Astrocyte (in vitro differentiated cells and primary cell): ENCODE data around the gene TBX2. TPM values are rescaled to one million over a fixed set of nuclear protein-coding genes. Genes with fewer than 3 reads are reported as not detected.

Experiments
- DNase-seq: peaks from one replicate; pipeline ENCODE4 v3.0.0-alpha.2; 2010; ENCODE audit warnings: low read depth
- FAIRE-seq: peaks from 2 replicates; lab custom pipeline; 2011; peaks lifted over from hg19 to GRCh38; lab: Jason Lieb, UNC
- H2AFZ ChIP-seq: 2 replicates; pipeline ENCODE4 v1.6.0; 2012; ENCODE audit warnings: low read depth, low read length, inconsistent platforms
- H3K27ac ChIP-seq: 2 replicates; pipeline ENCODE4 v1.5.1; 2011; ENCODE audit warnings: low read depth, low read length, inconsistent platforms
- H3K27me3 ChIP-seq: 2 replicates; pipeline ENCODE4 v1.6.0; 2011; ENCODE audit warnings: low read length, inconsistent platforms; ENCODE audit not compliant: insufficient read depth
- H3K36me3 ChIP-seq: 2 replicates; pipeline ENCODE4 v1.5.1; 2011; ENCODE audit warnings: low read length, inconsistent platforms; ENCODE audit not compliant: insufficient read depth
- H3K4me1 ChIP-seq: 2 replicates; pipeline ENCODE4 v1.5.1; 2011; ENCODE audit warnings: low read length, inconsistent platforms; ENCODE audit not compliant: insufficient read depth
- H3K4me2 ChIP-seq: 2 replicates; pipeline ENCODE4 v1.6.0; 2012; ENCODE audit warnings: low read length, inconsistent platforms
- H3K4me3 ChIP-seq: 2 replicates; pipeline ENCODE4 v1.5.1; 2011; ENCODE audit warnings: low read depth, mild to moderate bottlenecking, low read length, inconsistent platforms; ENCODE audit not compliant: insufficient read depth
- H3K79me2 ChIP-seq: 2 replicates; pipeline ENCODE4 v1.6.0; 2012; ENCODE audit warnings: mild to moderate bottlenecking, low read length, inconsistent platforms; ENCODE audit not compliant: insufficient read depth
- H3K9ac ChIP-seq: 2 replicates; pipeline ENCODE4 v1.6.0; 2012; ENCODE audit warnings: mild to moderate bottlenecking, low read length, inconsistent platforms
- H3K9me3 ChIP-seq: 2 replicates; pipeline ENCODE4 v1.5.1; 2012; ENCODE audit warnings: low read depth, mild to moderate bottlenecking, low read length, inconsistent platforms; ENCODE audit not compliant: insufficient read depth
- H4K20me1 ChIP-seq: 2 replicates; pipeline ENCODE4 v1.6.0; 2012; ENCODE audit warnings: low read length, inconsistent platforms; ENCODE audit not compliant: insufficient read depth
- H3K27ac Mint-ChIP-seq: one replicate; pipeline ENCODE4 v1.8.0; 2021; ENCODE audit warnings: mild to moderate bottlenecking, mixed read lengths; ENCODE audit not compliant: unreplicated experiment
- H3K27me3 Mint-ChIP-seq: one replicate; pipeline ENCODE4 v1.8.0; 2021; ENCODE audit warnings: low read depth, mixed read lengths; ENCODE audit not compliant: unreplicated experiment
- H3K36me3 Mint-ChIP-seq: one replicate; pipeline ENCODE4 v1.8.0; 2021; ENCODE audit warnings: low read depth, mixed read lengths; ENCODE audit not compliant: unreplicated experiment
- H3K4me1 Mint-ChIP-seq: one replicate; pipeline ENCODE4 v1.8.0; 2021; ENCODE audit warnings: low read depth, mixed read lengths; ENCODE audit not compliant: unreplicated experiment
- H3K4me3 Mint-ChIP-seq: one replicate; pipeline ENCODE4 v1.8.0; 2021; ENCODE audit warnings: mild to moderate bottlenecking, moderate library complexity, mixed read lengths; ENCODE audit not compliant: unreplicated experiment
- H3K9me3 Mint-ChIP-seq: one replicate; pipeline ENCODE4 v1.8.0; 2021; ENCODE audit warnings: mild to moderate bottlenecking, mixed read lengths; ENCODE audit not compliant: unreplicated experiment
- CTCF ChIP-seq: IDR thresholded peaks from 2 replicates; pipeline ENCODE4 v1.5.1; 2011; ENCODE audit warnings: low read depth, mild to moderate bottlenecking, inconsistent platforms, low read length, moderate library complexity; ENCODE audit not compliant: insufficient read depth
- EZH2 ChIP-seq: IDR thresholded peaks from 2 replicates; pipeline ENCODE4 v1.6.1; 2012; ENCODE audit warnings: mild to moderate bottlenecking, low read length, inconsistent platforms; ENCODE audit not compliant: insufficient read depth
- total RNA-seq: library from RNA; stranded (reverse); gene quantifications from 2 replicates; pipeline ENCODE4 v1.2.1, GENCODE V29; 2021

Gene TBX2
- total RNA-seq, 1 donor from 2014 or later: 0.50 TPM

- Mint-ChIP-seq H3K27me3 (peaks cover 34% of the 10 kb centered on the region), H3K36me3 (peaks cover 1% of the 10 kb centered on the region), H3K27ac (peak overlapping the region; percentile 18), H3K4me1 (peaks cover 10% of the 10 kb centered on the region), H3K9me3 (no peaks in the 10 kb centered on the region), H3K4me3 (no peak overlapping the region)
- Histone ChIP-seq H3K4me1 (peaks cover 12% of the 10 kb centered on the region), H3K27ac (no peak overlapping the region), H3K36me3 (no peaks in the 10 kb centered on the region), H3K27me3 (peaks cover 10% of the 10 kb centered on the region), H3K4me2 (peak overlapping the region; percentile 79), H3K9me3 (no peaks in the 10 kb centered on the region), H3K9ac (peak overlapping the region; percentile 22), H2AFZ (peak overlapping the region; percentile 82), H3K4me3 (peak overlapping the region; percentile 43), H3K79me2 (no peaks in the 10 kb centered on the region), H4K20me1 (no peaks in the 10 kb centered on the region)
- FAIRE-seq: peak; percentile 41
- DNase-seq: peak; percentile 62
- peak; percentile 69 for TF ChIP-seq CTCF
- TF ChIP-seq EZH2: no peak
Measured at GRCh38 chr17:61416540-61417363, 17.1 kb downstream of the TBX2 start.

- Histone ChIP-seq H3K27ac (no peak overlapping the region), H3K4me1 (peaks cover 9% of the 10 kb centered on the region), H3K4me2 (no peak overlapping the region), H4K20me1 (no peaks in the 10 kb centered on the region), H3K9me3 (no peaks in the 10 kb centered on the region), H3K79me2 (no peaks in the 10 kb centered on the region), H3K9ac (no peak overlapping the region), H3K27me3 (peaks cover 10% of the 10 kb centered on the region), H3K36me3 (no peaks in the 10 kb centered on the region), H3K4me3 (no peak overlapping the region), H2AFZ (no peak overlapping the region)
- H3K9me3 Mint-ChIP-seq: peaks cover 3% of the 10 kb centered on the region
- no peak for DNase-seq
- H3K27me3 Mint-ChIP-seq: peaks cover 38% of the 10 kb centered on the region
- peaks cover 12% of the 10 kb centered on the region for H3K4me1 Mint-ChIP-seq
- no peak for FAIRE-seq
- H3K36me3 Mint-ChIP-seq: peaks cover 1% of the 10 kb centered on the region
- H3K4me3 Mint-ChIP-seq: no peak overlapping the region
- no peak overlapping the region for H3K27ac Mint-ChIP-seq
- TF ChIP-seq CTCF (no peak), EZH2 (no peak)
Measured at GRCh38 chr17:61418449-61418848, 18.8 kb downstream of the TBX2 start.

GRCh38 chr17:61419496-61420046 lies 19.9 kb downstream of the TBX2 start:
- FAIRE-seq (no peak), DNase-seq (no peak)
- no peak for TF ChIP-seq EZH2
- TF ChIP-seq CTCF: no peak
- Histone ChIP-seq H3K36me3 (no peaks in the 10 kb centered on the region), H4K20me1 (no peaks in the 10 kb centered on the region), H3K4me1 (peaks cover 9% of the 10 kb centered on the region), H2AFZ (no peak overlapping the region), H3K27me3 (peaks cover 10% of the 10 kb centered on the region), H3K4me3 (no peak overlapping the region), H3K79me2 (no peaks in the 10 kb centered on the region), H3K9me3 (no peaks in the 10 kb centered on the region), H3K4me2 (no peak overlapping the region), H3K9ac (no peak overlapping the region), H3K27ac (no peak overlapping the region)
- H3K27me3 Mint-ChIP-seq: peaks cover 33% of the 10 kb centered on the region
- H3K4me1 Mint-ChIP-seq: peaks cover 12% of the 10 kb centered on the region
- no peak overlapping the region for H3K27ac Mint-ChIP-seq
- H3K9me3 Mint-ChIP-seq: peaks cover 3% of the 10 kb centered on the region
- H3K4me3 Mint-ChIP-seq: no peak overlapping the region
- peaks cover 1% of the 10 kb centered on the region for H3K36me3 Mint-ChIP-seq
